Right lobe of liver (tissue), 4 donors: ENCODE results near the gene GPR35.

Source experiments
- CTCF ChIP-seq, 4 donors: fragments of 200-600 bp in 3 of 4; fragments of 450-650 bp in 1 of 4; IDR thresholded peaks; one replicate each; pipeline versions ENCODE4 v1.5.1 to v1.8.0; 2016 to 2022; ENCODE audit warnings: antibody characterized with exemption in 4 of 4, mild to moderate bottlenecking in 2 of 4
- POLR2A ChIP-seq: fragments of 450-650 bp; IDR thresholded peaks from one replicate; pipeline ENCODE4 v1.6.1; 2017; ENCODE audit warnings: antibody characterized with exemption, mild to moderate bottlenecking
- donor health status: DM: no; HTN: no; CAD: no.
- donor health status: DM: no; HTN: no; CAD: no.
- donor health status: DM: no; HTN: yes; CAD: no.

DNA sequence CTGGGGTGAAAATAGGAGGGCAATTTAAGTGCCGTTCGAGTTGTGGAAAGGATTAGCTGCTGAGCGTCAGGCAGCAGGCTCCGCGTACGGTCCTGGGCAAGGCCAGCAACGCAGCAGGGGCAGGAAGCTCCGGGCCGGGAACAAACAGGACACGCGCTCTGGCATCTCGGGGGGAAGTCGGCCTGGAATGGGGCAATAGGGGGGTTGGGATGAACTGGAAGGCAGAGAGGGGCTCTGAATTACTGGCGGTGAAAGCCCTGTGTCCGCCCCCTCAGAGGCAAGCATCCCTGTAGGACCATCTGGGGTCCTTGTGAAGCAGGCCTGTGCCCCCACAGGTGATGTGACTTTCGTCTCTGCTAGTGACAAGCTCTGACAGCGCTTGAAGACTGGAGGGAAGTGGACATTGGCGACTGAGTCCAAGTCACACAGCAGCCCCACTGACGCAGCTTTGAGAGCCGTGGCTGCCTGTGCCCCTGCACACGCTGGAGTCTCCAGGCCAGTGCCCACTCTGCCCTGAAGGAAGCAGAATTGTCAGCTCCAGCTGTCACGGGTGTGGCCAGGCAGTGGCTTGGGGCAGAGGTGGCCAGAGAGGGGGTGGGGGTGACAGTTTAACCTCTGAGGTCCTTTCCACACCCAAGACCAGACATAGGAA lies 22.3 kb downstream of the GPR35 start:
- TF ChIP-seq CTCF (IDR thresholded peaks at IDR 0.05) (no peak), POLR2A (no peak)
